ENCODE results near the gene LIMK2. TPM values are rescaled to one million over a fixed set of nuclear protein-coding genes. Genes with fewer than 3 reads are reported as not detected.

LIMK2 gene
- total and polyA plus RNA-seq, 9 of the 15 experiments (the other 6 are each of a cell fraction or from before 2014, with no cell fraction given): 1.1 to 14.5 (median 8.5) TPM

DNA sequence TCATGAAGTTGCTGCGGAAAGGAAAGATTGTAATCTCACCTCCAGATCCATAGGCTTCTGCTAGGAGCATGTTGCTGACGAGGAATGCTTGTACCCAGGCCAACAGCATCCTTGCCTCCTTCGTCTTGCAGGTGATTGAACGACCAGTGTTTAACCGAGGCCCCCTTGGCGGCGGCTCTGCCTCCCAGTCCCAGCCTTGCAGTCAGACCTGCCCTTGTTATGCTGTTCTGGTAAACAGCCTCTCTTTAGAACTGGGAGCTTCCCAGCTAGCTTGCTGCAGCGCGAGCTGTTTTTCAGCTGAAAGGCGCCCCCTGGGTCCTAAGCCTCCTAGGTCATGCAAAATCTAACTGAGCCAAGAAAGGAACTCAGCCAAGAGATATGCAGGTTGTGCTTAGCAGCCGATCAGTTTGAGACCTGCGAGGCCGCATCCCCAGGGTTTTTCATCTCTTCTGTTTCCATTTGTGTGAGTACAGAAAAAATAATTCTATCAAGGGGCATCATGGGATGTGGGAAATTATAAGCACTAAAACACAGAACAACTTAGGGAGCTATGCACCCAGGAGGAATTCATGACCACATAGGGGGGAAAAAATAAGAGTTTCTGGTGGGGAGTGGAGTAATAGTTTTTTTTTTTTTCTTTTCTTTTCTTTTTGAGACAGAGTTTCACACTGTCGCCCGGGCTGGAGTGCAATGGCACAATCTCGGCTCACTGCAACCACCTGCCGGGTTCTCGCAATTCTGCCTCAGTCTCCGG, 80.3 kb downstream of the LIMK2 start, which contains the start of gene PIK3IP1 (continued):
- TF ChIP-seq TAF1 (IDR thresholded peaks at IDR 0.05; ENCODE audit: control insufficient read depth, extremely low read depth, insufficient read depth, low read length, severe bottlenecking): peak; percentile 25
- 0 out of 2 replicates have a peak, but pooled peaks have one; percentile 38 for TF ChIP-seq DPF2 (IDR thresholded peaks at IDR 0.05)
- peak in 1 of 2 experiments; percentile 50; a peak in 2 of 4 replicates for TF ChIP-seq RAD21 (CRISPR knock-in tag; conservative IDR thresholded peaks at IDR 0.05 in 1 of 2, IDR thresholded peaks at IDR 0.05 in 1 of 2)
- TF ChIP-seq FOXM1 (IDR thresholded peaks at IDR 0.05; ENCODE audit: low read depth): 0 out of 2 replicates have a peak, but pooled peaks have one; percentile 19
- TF ChIP-seq FOXM1 (CRISPR knock-in tag; IDR thresholded peaks at IDR 0.05; ENCODE audit: low read depth): no peak
- TF ChIP-seq MNT (conservative IDR thresholded peaks at IDR 0.05): 0 out of 4 replicates have a peak, but pooled peaks of 1 of the 2 experiments have one; percentile 43
- TF ChIP-seq NFIC (IDR thresholded peaks at IDR 0.05): peak; percentile 62; the same call in 1 of the 2 replicates
- TF ChIP-seq, protein P1, sequence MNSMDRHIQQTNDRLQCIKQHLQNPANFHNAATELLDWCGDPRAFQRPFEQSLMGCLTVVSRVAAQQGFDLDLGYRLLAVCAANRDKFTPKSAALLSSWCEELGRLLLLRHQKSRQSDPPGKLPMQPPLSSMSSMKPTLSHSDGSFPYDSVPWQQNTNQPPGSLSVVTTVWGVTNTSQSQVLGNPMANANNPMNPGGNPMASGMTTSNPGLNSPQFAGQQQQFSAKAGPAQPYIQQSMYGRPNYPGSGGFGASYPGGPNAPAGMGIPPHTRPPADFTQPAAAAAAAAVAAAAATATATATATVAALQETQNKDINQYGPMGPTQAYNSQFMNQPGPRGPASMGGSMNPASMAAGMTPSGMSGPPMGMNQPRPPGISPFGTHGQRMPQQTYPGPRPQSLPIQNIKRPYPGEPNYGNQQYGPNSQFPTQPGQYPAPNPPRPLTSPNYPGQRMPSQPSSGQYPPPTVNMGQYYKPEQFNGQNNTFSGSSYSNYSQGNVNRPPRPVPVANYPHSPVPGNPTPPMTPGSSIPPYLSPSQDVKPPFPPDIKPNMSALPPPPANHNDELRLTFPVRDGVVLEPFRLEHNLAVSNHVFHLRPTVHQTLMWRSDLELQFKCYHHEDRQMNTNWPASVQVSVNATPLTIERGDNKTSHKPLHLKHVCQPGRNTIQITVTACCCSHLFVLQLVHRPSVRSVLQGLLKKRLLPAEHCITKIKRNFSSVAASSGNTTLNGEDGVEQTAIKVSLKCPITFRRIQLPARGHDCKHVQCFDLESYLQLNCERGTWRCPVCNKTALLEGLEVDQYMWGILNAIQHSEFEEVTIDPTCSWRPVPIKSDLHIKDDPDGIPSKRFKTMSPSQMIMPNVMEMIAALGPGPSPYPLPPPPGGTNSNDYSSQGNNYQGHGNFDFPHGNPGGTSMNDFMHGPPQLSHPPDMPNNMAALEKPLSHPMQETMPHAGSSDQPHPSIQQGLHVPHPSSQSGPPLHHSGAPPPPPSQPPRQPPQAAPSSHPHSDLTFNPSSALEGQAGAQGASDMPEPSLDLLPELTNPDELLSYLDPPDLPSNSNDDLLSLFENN (IDR thresholded peaks at IDR 0.05; ENCODE audit: low read depth in 2 of 2, low read length in 2 of 2): no peak
- TF ChIP-seq RB1 (IDR thresholded peaks at IDR 0.05; ENCODE audit: low read depth): peak; percentile 8; the same call in 1 of the 2 replicates
- TF ChIP-seq JUND (IDR thresholded peaks at IDR 0.05; ENCODE audit: borderline replicate concordance, low read depth, low read length): peak; percentile 45; the same call in 1 of the 2 replicates
- TF ChIP-seq JUND (tag; IDR thresholded peaks at IDR 0.05; ENCODE audit: borderline replicate concordance, low read depth, low read length): 0 out of 3 replicates have a peak, but pooled peaks have one; percentile 17
- peak in 1 of 2 experiments; percentile 41; a peak in 1 of 4 replicates for TF ChIP-seq RCOR1 (IDR thresholded peaks at IDR 0.05; ENCODE audit: borderline replicate concordance in 1 of 2, low read depth in 2 of 2, low read length in 2 of 2)
- 0 out of 2 replicates have a peak, but pooled peaks have one; percentile 10 for TF ChIP-seq EP300 (IDR thresholded peaks at IDR 0.05; ENCODE audit: low read length)
- TF ChIP-seq SMARCA4 (IDR thresholded peaks at IDR 0.05): 0 out of 2 replicates have a peak, but pooled peaks have one; percentile 14
- TF ChIP-seq CHD4 (IDR thresholded peaks at IDR 0.05; ENCODE audit: insufficient read depth, insufficient replicate concordance, low read depth, low read length, poor library complexity, severe bottlenecking): no peak
- TF ChIP-seq, protein P2, sequence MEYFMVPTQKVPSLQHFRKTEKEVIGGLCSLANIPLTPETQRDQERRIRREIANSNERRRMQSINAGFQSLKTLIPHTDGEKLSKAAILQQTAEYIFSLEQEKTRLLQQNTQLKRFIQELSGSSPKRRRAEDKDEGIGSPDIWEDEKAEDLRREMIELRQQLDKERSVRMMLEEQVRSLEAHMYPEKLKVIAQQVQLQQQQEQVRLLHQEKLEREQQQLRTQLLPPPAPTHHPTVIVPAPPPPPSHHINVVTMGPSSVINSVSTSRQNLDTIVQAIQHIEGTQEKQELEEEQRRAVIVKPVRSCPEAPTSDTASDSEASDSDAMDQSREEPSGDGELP (CRISPR knock-in tag; IDR thresholded peaks at IDR 0.05; ENCODE audit: borderline replicate concordance): peak; percentile 66; the same call in 1 of the 2 replicates
- peak; percentile 59; the same call in 1 of the 2 replicates for TF ChIP-seq L3MBTL2 (IDR thresholded peaks at IDR 0.05)
- TF ChIP-seq MTA3 (IDR thresholded peaks at IDR 0.05; ENCODE audit: borderline replicate concordance): peak; percentile 46; the same call in 1 of the 2 replicates
- TF ChIP-seq MCM7 (IDR thresholded peaks at IDR 0.05): no peak

All from K562 (cell line).